ENCODE measurements around the gene PARP16.
A peak's percentile ranks its signal among the peaks of the same experiment; 100 is the strongest.

PARP16 gene

DNA sequence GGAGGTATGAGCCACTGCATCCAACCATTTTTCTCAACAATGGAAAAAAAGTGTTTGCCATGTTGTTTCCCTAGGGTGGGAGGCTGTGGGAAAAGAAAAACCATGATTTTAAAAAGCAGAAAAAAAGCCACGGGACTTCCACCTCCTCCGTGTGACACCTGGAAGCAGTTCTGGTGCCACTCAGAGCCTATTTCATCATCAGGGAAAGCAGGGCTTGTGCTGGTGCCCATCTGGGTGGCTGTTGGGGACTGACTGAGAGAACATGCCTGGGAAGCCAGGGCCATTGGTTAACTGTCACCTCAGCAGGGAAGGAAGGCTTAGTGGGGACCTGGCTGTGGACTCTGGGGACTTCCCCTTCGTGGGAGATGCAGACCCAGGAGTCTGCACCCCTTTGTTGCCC, 25.1 kb upstream of the PARP16 start:
- no peak for DNase-seq

GRCh38 chr15:65310431-65311137, 23.9 kb upstream of the PARP16 start:
- DNase-seq, result no peak

DNA sequence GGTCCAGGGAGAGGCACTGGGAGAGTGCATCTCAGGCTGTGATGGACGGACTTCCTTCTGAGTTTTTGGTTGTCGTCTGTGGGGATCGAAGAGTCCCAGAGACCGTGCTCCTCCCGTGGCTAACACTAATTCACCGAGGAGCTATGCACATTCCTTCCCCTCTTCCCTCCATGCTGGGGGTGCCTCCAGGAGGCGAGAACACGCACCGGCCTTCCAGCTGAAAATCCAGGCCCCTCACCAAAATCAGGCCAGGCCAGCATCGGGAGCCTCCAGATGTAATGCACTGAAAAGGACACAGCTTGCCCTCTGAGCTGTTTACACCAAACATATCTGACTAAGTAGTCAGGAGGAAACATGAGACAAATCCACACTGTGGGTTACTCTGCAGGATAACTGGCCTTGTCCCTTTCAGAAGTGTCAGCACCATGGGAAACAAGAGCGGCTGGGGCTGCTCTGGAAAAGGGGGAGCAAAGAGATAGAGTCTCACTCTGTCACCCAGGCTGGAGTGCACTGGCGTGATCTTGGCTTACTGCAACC, 23.3 kb upstream of the PARP16 start:
- no peak for DNase-seq

DNA sequence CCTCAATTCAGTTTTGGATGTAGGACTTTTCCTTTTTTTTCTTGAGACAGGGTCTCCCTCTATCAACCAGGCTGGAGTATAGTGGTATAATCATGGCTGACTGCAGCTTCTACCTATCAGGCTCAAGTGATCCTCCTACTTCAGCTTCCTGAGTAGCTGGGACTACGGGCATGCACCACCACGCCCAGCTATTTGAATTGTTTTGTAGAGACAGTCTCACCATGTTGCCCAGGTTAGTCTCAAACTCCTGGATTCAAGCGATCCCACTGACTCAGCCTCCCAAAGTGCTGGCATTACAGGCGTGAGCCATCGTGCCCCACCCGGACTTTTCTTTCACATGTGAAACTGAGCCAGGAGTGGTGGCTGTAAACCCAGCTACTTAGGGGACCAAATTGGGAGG, 21.3 kb upstream of the PARP16 start:
- DNase-seq, result no peak

GRCh38 chr15:65306551-65306950, 19.9 kb upstream of the PARP16 start:
- DNase-seq, result no peak

GRCh38 chr15:65305776-65306175, 19.1 kb upstream of the PARP16 start:
- DNase-seq, result no peak

GRCh38 chr15:65305150-65305758, 18.6 kb upstream of the PARP16 start:
- no peak for DNase-seq

DNA sequence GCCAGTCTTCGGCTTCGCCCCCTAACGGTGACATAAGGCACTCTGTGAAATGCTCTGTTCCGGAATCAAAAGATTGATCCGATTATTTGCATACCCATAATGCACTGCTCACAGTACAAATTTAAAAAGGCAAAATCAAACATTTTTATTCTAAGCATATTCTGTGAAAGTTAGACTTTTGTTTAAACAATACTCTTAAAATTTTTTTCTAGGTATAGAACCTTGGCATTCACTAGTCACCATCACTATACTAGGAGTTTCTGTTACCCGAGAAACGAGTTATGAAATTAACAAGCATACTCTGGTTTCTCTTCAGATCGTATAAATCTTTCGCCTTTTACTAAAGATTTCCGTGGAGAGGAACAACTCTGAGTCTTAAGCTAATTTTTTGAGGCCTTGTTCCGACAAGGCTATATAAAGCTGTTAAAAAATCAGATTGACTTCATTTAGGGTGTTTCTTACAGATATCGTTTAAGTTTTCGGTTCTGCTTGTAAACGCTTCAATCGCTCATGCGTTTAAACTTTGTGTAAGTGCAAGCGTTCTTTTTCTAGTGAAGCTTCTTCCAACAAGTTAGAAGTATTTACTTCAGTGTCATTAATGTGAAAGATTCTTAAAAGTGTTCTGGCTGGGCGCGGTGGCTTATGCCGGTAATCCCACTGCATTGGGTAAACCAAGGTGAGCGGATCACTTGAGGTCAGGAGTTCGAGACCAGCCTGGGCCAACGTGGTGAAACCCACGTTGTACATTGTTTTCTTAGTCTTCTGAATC, 17.9 kb upstream of the PARP16 start, which contains the start of gene RNU5B-1:
Gene RNU5B-1 (plus strand): TSS at position 297 of the 769 bp plus-strand sequence.
- DNase-seq, result peak; percentile 88

DNA sequence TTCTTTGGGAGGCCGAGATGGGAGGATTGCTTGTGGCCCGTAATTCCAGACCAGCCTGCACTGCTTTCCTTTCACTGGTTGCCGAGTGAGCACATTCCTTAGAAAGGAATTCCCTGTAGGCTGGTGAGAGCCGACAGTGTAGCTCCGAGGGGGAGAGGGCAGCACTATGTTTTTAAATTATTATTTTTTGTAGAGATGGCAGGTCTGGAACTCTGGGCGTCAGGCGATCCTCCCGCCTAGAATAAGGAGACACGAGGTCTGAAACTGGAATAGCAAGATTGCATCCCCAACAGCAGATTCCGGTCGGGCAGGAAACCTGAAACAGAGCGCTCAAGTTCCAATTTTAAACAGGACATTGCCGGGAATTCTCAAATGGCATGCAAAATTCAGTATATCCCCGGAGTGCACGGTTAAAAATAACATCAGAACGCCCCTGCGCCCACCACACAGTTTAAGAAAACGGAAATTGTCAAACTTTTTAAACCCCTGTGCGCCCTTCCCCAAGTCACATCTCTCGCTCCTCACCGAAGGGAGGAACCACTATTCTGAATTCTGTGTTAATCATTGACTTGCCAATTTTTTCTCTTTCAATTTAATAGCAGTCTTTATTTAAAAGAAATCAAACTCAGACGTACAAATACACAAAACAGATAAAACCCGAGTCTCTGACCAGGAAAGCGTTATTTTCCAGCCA, 17.2 kb upstream of the PARP16 start:
- DNase-seq, result peak; percentile 71

DNA sequence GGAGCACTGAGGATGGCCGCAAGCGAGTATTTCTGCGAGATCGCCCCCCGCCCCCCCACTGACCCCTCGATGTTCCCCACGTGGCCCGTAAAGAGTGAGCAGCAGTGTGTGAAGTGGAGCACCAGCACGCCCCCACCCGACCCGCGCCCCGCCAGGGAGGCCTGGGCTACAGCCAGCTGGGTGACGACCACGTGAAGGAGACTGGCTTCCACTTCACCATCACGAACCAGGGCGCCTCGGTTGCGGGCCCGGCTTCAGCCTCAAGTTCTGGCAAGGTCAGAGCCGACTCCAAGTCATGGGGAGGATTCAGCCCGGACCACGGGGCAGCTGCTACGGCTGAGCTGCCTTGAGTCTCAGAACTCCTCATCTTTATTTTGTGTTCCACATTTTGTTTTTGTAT, 15.4 kb upstream of the PARP16 start:
- no peak for DNase-seq

- DNase-seq, result no peak
Measured at GRCh38 chr15:65300924-65301441, 14.3 kb upstream of the PARP16 start.

DNA sequence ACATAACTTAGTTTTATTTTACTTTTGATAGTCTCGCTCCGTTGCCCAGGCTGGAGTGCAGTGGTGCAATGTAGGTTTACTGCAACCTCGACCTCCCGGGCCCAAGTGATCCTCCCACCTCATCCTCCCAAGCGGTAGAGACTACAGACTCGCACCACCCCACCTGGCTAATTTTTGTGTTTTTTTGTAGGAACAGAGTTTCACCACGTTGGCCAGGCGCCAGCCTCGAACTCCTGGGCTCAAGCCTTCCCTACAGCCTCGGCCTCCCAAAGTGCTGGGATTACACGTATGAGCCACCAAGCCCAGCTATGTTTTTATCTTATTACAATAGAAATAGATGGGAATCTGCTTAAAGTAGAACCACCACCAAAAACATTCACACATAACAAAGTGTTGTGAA, 12.0 kb upstream of the PARP16 start:
- no peak for DNase-seq

DNA sequence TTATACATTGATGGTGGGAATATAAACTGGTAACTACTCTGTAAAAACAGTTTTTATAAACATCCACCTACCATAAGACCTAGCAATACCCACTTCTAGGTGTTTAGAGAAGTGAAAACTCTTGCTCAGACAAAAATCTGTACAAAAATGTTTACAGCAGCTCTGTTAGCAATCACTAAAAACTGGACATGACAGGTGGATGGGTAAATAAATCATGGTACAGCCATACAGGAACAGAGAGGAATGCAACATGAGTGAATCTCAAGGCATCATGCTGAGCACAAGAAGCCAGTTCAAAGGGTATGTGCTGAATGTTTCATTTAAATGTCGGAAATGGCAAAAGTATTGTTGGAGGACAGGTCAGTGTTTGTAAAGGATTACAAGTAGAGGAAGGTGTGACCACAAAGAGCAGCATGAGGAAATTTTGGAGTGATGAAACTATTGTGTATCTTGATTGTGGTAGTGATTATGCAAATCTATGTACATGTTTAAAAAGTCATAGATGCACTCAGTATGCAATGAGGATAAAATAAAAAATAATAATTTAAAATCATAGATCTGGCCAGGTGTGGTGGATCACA, 6.3 kb upstream of the PARP16 start:
- DNase-seq, result no peak

- no peak for DNase-seq
Measured at GRCh38 chr15:65290228-65290627, 3.5 kb upstream of the PARP16 start.

- no peak for DNase-seq
Measured at GRCh38 chr15:65289261-65289854, 2.7 kb upstream of the PARP16 start.

- DNase-seq, result no peak
Measured at GRCh38 chr15:65287520-65287855, 805 bp upstream of the PARP16 start.

- DNase-seq, result peak; percentile 56
Measured at GRCh38 chr15:65286069-65286703, 497 bp downstream of the PARP16 start.

GRCh38 chr15:65285291-65286068, 1.2 kb downstream of the PARP16 start:
- DNase-seq, result no peak

GRCh38 chr15:65278480-65278879, 8.2 kb downstream of the PARP16 start:
- no peak for DNase-seq

DNA sequence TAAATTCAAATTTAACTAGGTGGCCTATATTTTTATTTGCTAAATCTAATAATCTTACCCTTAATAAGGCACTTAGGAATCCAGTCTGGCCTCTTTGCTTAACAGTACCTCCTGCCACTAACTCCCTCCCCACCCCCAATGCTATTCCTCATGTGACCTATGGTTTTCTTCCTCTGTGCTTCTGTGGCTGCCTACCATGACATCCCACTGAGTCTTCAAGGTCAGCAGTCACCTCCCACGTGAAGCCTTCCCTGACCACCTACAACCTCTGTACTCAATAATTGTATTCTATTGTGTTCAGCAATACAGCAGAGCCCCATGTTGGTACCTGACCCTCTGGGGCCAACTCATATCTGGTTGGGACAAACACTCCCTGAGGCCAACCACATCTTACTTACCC, 9.7 kb downstream of the PARP16 start:
- DNase-seq, result no peak

DNA sequence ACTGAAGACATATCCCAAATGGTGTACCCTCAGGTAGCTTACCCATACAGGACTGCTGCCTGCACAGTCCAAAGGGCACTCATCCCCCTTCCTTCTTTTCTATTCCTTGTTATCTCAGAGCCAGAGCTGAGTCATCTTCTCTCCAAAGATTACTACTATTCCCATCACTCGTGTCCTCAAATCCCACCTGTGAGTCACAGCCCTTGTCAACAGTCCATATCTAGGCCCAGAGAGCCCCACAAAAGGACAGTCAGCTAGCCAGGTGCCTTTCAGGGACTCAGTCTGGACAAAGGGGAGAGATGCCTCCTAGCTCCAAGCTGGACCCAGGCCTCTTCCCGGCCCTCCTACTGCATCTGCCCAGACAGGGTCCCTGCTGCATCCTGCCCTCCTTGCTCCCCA, 11.0 kb downstream of the PARP16 start:
- DNase-seq, result no peak
